Measurements from ENCODE around the gene ADORA1.

Gene ADORA1

GRCh38 chr1:203149188-203149840 is 21.8 kb downstream of the ADORA1 start:
- Mint-ChIP-seq H3K36me3 (ENCODE audit: low read depth) (no peaks in the 10 kb centered on the region), H3K27me3 (no peaks in the 10 kb centered on the region), H3K4me1 (no peaks in the 10 kb centered on the region), H3K27ac (no peak overlapping the region), H3K9me3 (no peaks in the 10 kb centered on the region), H3K4me3 (no peak overlapping the region)
- ATAC-seq (no peak), DNase-seq (no peak)

GRCh38 chr1:203150511-203151297 is 23.2 kb downstream of the ADORA1 start:
- Mint-ChIP-seq H3K4me3 (no peak overlapping the region), H3K27me3 (no peaks in the 10 kb centered on the region), H3K27ac (no peak overlapping the region), H3K9me3 (no peaks in the 10 kb centered on the region), H3K36me3 (ENCODE audit: low read depth) (no peaks in the 10 kb centered on the region), H3K4me1 (no peaks in the 10 kb centered on the region)
- ATAC-seq = no peak
- DNase-seq = no peak

- ATAC-seq = no peak
- DNase-seq = no peak
- H3K4me1 Mint-ChIP-seq = no peaks in the 10 kb centered on the region
- H3K27me3 Mint-ChIP-seq = no peaks in the 10 kb centered on the region
- no peaks in the 10 kb centered on the region for H3K9me3 Mint-ChIP-seq
- H3K36me3 Mint-ChIP-seq (ENCODE audit: low read depth) = no peaks in the 10 kb centered on the region
- H3K27ac Mint-ChIP-seq = no peak overlapping the region
- no peak overlapping the region for H3K4me3 Mint-ChIP-seq
Measured at GRCh38 chr1:203151362-203152157, 24.0 kb downstream of the ADORA1 start.

GRCh38 chr1:203152158-203153034 is 24.9 kb downstream of the ADORA1 start:
- DNase-seq = no peak
- no peak overlapping the region for H3K27ac Mint-ChIP-seq
- H3K27me3 Mint-ChIP-seq = no peaks in the 10 kb centered on the region
- no peaks in the 10 kb centered on the region for H3K9me3 Mint-ChIP-seq
- H3K4me1 Mint-ChIP-seq = no peaks in the 10 kb centered on the region
- no peaks in the 10 kb centered on the region for H3K36me3 Mint-ChIP-seq (ENCODE audit: low read depth)
- no peak overlapping the region for H3K4me3 Mint-ChIP-seq
- no peak for ATAC-seq

GRCh38 chr1:203153051-203153988 is 25.8 kb downstream of the ADORA1 start:
- H3K27ac Mint-ChIP-seq = no peak overlapping the region
- H3K36me3 Mint-ChIP-seq (ENCODE audit: low read depth) = no peaks in the 10 kb centered on the region
- no peak for DNase-seq
- H3K9me3 Mint-ChIP-seq = no peaks in the 10 kb centered on the region
- ATAC-seq = no peak
- no peaks in the 10 kb centered on the region for H3K4me1 Mint-ChIP-seq
- no peak overlapping the region for H3K4me3 Mint-ChIP-seq
- no peaks in the 10 kb centered on the region for H3K27me3 Mint-ChIP-seq

GRCh38 chr1:203153989-203154821 is 26.7 kb downstream of the ADORA1 start:
- H3K27ac Mint-ChIP-seq = no peak overlapping the region
- ATAC-seq (no peak), DNase-seq (no peak)
- H3K27me3 Mint-ChIP-seq = no peaks in the 10 kb centered on the region
- no peak overlapping the region for H3K4me3 Mint-ChIP-seq
- no peaks in the 10 kb centered on the region for H3K9me3 Mint-ChIP-seq
- H3K4me1 Mint-ChIP-seq = no peaks in the 10 kb centered on the region
- no peaks in the 10 kb centered on the region for H3K36me3 Mint-ChIP-seq (ENCODE audit: low read depth)

GRCh38 chr1:203156280-203156679 is 28.8 kb downstream of the ADORA1 start:
- Mint-ChIP-seq H3K27ac (no peak overlapping the region), H3K4me1 (no peaks in the 10 kb centered on the region), H3K36me3 (ENCODE audit: low read depth) (no peaks in the 10 kb centered on the region), H3K9me3 (no peaks in the 10 kb centered on the region), H3K27me3 (no peaks in the 10 kb centered on the region), H3K4me3 (no peak overlapping the region)
- no peak for ATAC-seq
- no peak for DNase-seq

GRCh38 chr1:203158423-203158822 is 30.9 kb downstream of the ADORA1 start:
- no peak overlapping the region for H3K4me3 Mint-ChIP-seq
- DNase-seq = no peak
- H3K27me3 Mint-ChIP-seq = peaks cover 9% of the 10 kb centered on the region

GRCh38 chr1:203158960-203159665 is 31.6 kb downstream of the ADORA1 start:
- Mint-ChIP-seq H3K9me3 (no peaks in the 10 kb centered on the region), H3K27ac (no peak overlapping the region), H3K36me3 (ENCODE audit: low read depth) (no peaks in the 10 kb centered on the region), H3K4me3 (no peak overlapping the region), H3K27me3 (peaks cover 9% of the 10 kb centered on the region), H3K4me1 (no peaks in the 10 kb centered on the region)
- DNase-seq = no peak
- no peak for ATAC-seq

More at GRCh38 chr1:203158423-203158822, 30.9 kb downstream of the ADORA1 start:
- no peak for ATAC-seq
- H3K36me3 Mint-ChIP-seq (ENCODE audit: low read depth) = no peaks in the 10 kb centered on the region
- no peak overlapping the region for H3K27ac Mint-ChIP-seq
- H3K4me1 Mint-ChIP-seq = no peaks in the 10 kb centered on the region
- H3K9me3 Mint-ChIP-seq = no peaks in the 10 kb centered on the region

GRCh38 chr1:203159844-203160243 is 32.3 kb downstream of the ADORA1 start:
- DNase-seq = no peak
- no peaks in the 10 kb centered on the region for H3K4me1 Mint-ChIP-seq
- no peaks in the 10 kb centered on the region for H3K36me3 Mint-ChIP-seq (ENCODE audit: low read depth)
- H3K9me3 Mint-ChIP-seq = no peaks in the 10 kb centered on the region
- ATAC-seq = no peak
- no peak overlapping the region for H3K4me3 Mint-ChIP-seq
- peaks cover 9% of the 10 kb centered on the region for H3K27me3 Mint-ChIP-seq
- H3K27ac Mint-ChIP-seq = no peak overlapping the region

GRCh38 chr1:203161175-203161574 is 33.6 kb downstream of the ADORA1 start:
- Mint-ChIP-seq H3K4me1 (no peaks in the 10 kb centered on the region), H3K36me3 (ENCODE audit: low read depth) (no peaks in the 10 kb centered on the region), H3K27ac (no peak overlapping the region), H3K9me3 (no peaks in the 10 kb centered on the region), H3K27me3 (peaks cover 9% of the 10 kb centered on the region), H3K4me3 (no peak overlapping the region)
- ATAC-seq (no peak), DNase-seq (no peak)

- Mint-ChIP-seq H3K36me3 (ENCODE audit: low read depth) (no peaks in the 10 kb centered on the region), H3K27ac (no peak overlapping the region), H3K4me1 (no peaks in the 10 kb centered on the region), H3K4me3 (no peak overlapping the region), H3K9me3 (no peaks in the 10 kb centered on the region), H3K27me3 (peaks cover 9% of the 10 kb centered on the region)
- ATAC-seq = no peak
- DNase-seq = no peak
Measured at GRCh38 chr1:203161703-203162102, 34.2 kb downstream of the ADORA1 start.
